Eye (tissue), 1 donor: ENCODE results near the gene VPS13D.
A peak's percentile ranks its signal among the peaks of the same experiment; 100 is the strongest.

Source experiments
- DNase-seq: peaks from one replicate; pipeline ENCODE4 v3.0.0-alpha.2; 2015

Gene VPS13D

GRCh38 chr1:12542616-12543592 is 313.1 kb downstream of the VPS13D start:
- peak; percentile 75 for DNase-seq

GRCh38 chr1:12543740-12544154 is 313.9 kb downstream of the VPS13D start:
- DNase-seq, result no peak

GRCh38 chr1:12544357-12544756 is 314.5 kb downstream of the VPS13D start:
- no peak for DNase-seq

- DNase-seq, result no peak
Measured at GRCh38 chr1:12544992-12545391, 315.2 kb downstream of the VPS13D start.

GRCh38 chr1:12546771-12547585 is 317.1 kb downstream of the VPS13D start:
- DNase-seq, result no peak

- DNase-seq, result no peak
Measured at GRCh38 chr1:12547586-12548225, 317.9 kb downstream of the VPS13D start.

- DNase-seq, result no peak
Measured at GRCh38 chr1:12548279-12548972, 318.6 kb downstream of the VPS13D start.

- no peak for DNase-seq
Measured at GRCh38 chr1:12548973-12549459, 319.2 kb downstream of the VPS13D start.

- peak; percentile 71 for DNase-seq
Measured at GRCh38 chr1:12549460-12550349, 319.9 kb downstream of the VPS13D start.

GRCh38 chr1:12551584-12551983 is 321.8 kb downstream of the VPS13D start:
- no peak for DNase-seq

- no peak for DNase-seq
Measured at GRCh38 chr1:12552111-12552888, 322.5 kb downstream of the VPS13D start.

GRCh38 chr1:12552951-12553921 is 323.4 kb downstream of the VPS13D start:
- peak; percentile 65 for DNase-seq

- DNase-seq, result no peak
Measured at GRCh38 chr1:12553963-12554362, 324.1 kb downstream of the VPS13D start.

- no peak for DNase-seq
Measured at GRCh38 chr1:12554521-12555305, 324.9 kb downstream of the VPS13D start.

GRCh38 chr1:12555411-12556367 is 325.9 kb downstream of the VPS13D start:
- no peak for DNase-seq

- peak; percentile 83 for DNase-seq
Measured at GRCh38 chr1:12556368-12556930, 326.6 kb downstream of the VPS13D start.
